ENCODE results near the gene ACSM2A.
A peak's percentile ranks its signal among the peaks of the same experiment; 100 is the strongest.
"Not testable (repeated sequence)": the region's sequence is repeated elsewhere in the genome, so short reads cannot be mapped to it uniquely, and the experiment has no call there.

The ACSM2A gene

DNA sequence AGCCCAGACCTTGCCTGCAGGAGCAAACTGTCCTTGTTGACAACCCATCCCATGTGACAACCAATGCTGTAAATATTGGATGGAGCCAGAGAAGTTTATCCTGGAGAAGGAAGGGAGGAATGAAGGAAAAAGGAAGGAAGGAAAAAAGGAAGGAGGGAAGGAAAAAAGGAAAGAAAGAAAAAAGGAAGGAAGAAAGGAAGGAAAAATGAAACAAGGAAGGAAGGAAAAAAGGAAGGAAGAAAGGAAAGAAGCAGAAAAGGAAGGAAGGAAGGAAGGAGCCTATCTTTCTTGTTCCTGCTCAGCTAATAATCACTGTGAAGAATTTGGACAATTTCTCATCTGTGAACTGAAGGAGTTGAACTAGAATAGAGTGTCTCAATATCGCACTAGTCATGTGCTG, 68.8 kb downstream of the ACSM2A start:
- TF ChIP-seq SPI1 (IDR thresholded peaks at IDR 0.05; ENCODE audit: low read depth, low read length) (no peak), POLR2A (IDR thresholded peaks at IDR 0.05; ENCODE audit: low read depth, low read length) (no peak), TAF1 (IDR thresholded peaks at IDR 0.05; ENCODE audit: low read depth, low read length) (no peak), POLR2AphosphoS5 (IDR thresholded peaks at IDR 0.05; ENCODE audit: low read depth, low read length) (no peak), PAX5 (IDR thresholded peaks at IDR 0.05; ENCODE audit: insufficient read depth, low read length, severe bottlenecking) (no peak), POU2F2 (IDR thresholded peaks at IDR 0.05; ENCODE audit: low read depth, low read length) (no peak)
- DNase-seq (ENCODE audit: insufficient read length, low spot score) (no peak), FAIRE-seq (no peak)

DNA sequence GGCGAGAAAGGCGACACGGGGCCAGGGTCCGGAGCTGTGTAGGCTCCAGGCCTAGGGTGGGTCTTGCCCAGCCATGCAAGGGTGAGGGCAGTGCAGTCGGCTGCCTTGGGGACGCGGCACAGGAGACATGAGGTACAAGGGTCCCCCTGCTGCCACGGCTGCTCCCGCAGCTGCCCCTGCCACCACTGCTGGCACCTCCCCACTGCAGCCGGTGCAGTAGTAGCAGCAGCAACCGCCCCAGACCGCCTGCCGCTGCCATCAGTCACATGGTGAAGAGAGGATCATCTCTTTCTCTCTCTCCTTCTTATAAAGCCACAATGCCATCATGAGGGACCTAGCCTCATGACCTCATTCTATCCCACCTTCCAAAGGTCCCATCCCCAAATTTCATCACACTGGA, 80.5 kb downstream of the ACSM2A start:
- not testable (repeated sequence) for FAIRE-seq; DNase-seq (ENCODE audit: insufficient read length, low spot score)

DNA sequence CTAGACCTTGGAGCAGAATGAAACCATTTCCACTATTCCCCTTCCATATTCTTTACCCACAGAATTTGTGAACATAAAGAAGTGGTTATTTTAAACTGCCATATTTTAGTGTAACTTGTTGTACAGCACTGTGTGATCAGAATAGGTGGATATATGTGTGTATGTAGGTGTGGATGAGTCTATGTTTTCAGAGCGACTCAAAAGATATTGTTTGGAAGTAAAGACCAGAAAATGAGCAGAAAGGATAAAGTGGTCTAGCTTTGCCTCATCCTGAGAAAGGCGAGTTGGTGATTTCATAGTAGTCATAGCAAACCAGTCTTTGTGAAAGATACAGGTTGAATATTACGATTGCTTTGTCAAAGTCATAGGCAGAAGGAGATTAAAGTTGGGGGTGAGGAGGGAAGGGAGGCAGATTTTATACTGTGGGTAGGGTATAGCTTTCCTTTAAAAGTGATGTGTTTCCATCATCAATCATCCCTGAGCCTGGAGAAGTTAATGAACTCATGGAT, 81.0 kb downstream of the ACSM2A start:
- FAIRE-seq: peak; percentile 60
- DNase-seq (ENCODE audit: insufficient read length, low spot score): not testable (repeated sequence)

DNA sequence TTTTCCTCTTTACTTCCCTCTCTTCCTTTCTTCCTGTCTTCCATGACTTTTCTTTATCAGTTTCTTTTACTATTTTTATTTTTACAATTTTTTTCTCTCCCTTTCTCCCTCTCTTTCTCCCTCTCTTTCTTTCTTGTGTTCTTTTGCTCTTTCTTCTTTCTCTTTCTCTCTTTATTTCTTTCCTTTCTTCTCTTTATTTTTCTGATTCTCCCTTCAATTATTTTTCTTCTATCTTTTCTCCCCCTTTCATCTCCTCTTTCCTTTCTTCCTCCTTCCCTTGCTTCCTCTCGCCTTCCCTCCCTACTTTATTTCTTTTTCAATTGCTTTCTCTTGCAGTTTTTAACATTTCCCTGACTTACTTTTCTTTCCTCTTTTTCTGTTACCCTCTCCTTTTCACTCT, 85.3 kb downstream of the ACSM2A start:
- DNase-seq (ENCODE audit: insufficient read length, low spot score); FAIRE-seq: not testable (repeated sequence)

Measured in GM12891 (cell line).